D721Med (cell line): ENCODE measurements around the gene IPO13.
A peak's percentile ranks its signal among the peaks of the same experiment; 100 is the strongest.

Experiments
- DNase-seq: peaks from one replicate; pipeline ENCODE4 v3.0.0; 2011; ENCODE audit warnings: low spot score; ENCODE audit not compliant: insufficient read length
- FAIRE-seq: peaks from 2 replicates; lab custom pipeline; 2011; peaks lifted over from hg19 to GRCh38; lab: Jason Lieb, UNC
- TF ChIP-seq, protein P1 (sequence below): IDR thresholded peaks from 2 replicates; pipeline ENCODE4 v1.5.1; 2012; ENCODE audit warnings: mild to moderate bottlenecking, control low read depth; ENCODE audit not compliant: insufficient read depth; ENCODE audit errors: missing control alignments

Gene IPO13

DNA sequence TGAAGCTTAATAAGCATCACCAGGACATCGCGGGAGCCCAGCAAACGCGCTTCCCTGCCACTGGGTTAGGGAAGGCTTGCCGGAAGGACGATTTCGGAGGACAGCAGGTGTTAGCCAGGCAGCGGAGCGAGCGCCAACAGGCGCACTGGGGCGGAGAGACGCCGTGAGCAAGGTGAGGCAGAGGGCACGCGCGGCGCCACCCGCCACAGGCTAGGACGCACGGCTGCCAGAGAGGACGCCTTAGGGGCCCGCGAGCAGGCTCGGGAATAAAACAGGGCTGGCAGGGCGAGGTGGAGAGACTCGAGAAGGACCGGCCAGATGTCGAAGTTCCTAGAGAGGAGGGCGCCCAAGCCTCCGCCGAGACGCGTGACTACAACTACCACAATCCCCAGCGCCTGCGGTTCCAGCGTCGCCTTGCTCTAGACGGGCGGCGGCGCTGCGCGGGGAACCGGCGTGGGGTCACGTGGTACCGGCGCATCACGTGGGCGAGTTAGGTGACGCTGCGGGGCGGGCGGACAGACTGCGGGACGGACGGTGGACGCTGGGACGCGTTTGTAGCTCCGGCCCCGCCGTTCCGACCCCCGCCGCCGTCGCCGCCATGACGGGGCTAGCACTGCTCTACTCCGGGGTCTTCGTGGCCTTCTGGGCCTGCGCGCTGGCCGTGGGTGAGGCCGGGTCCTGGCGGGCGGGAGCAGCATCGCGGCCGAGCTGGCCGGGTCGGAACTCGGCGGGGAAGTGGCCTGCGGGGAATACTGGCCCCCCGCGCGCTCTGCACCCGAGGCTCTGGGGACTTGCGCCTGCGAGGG is 27.9 kb downstream of the IPO13 start, which contains the start of gene ATP6V0B:
Gene ATP6V0B, plus strand, starts transcription at position 518 of the 806 bp plus-strand sequence. Its CDS starts 81 bp downstream, at position 599.
- no peak for FAIRE-seq
- peak; percentile 99 for DNase-seq
- TF ChIP-seq, protein P1, sequence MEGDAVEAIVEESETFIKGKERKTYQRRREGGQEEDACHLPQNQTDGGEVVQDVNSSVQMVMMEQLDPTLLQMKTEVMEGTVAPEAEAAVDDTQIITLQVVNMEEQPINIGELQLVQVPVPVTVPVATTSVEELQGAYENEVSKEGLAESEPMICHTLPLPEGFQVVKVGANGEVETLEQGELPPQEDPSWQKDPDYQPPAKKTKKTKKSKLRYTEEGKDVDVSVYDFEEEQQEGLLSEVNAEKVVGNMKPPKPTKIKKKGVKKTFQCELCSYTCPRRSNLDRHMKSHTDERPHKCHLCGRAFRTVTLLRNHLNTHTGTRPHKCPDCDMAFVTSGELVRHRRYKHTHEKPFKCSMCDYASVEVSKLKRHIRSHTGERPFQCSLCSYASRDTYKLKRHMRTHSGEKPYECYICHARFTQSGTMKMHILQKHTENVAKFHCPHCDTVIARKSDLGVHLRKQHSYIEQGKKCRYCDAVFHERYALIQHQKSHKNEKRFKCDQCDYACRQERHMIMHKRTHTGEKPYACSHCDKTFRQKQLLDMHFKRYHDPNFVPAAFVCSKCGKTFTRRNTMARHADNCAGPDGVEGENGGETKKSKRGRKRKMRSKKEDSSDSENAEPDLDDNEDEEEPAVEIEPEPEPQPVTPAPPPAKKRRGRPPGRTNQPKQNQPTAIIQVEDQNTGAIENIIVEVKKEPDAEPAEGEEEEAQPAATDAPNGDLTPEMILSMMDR, result peak; percentile 1

DNA sequence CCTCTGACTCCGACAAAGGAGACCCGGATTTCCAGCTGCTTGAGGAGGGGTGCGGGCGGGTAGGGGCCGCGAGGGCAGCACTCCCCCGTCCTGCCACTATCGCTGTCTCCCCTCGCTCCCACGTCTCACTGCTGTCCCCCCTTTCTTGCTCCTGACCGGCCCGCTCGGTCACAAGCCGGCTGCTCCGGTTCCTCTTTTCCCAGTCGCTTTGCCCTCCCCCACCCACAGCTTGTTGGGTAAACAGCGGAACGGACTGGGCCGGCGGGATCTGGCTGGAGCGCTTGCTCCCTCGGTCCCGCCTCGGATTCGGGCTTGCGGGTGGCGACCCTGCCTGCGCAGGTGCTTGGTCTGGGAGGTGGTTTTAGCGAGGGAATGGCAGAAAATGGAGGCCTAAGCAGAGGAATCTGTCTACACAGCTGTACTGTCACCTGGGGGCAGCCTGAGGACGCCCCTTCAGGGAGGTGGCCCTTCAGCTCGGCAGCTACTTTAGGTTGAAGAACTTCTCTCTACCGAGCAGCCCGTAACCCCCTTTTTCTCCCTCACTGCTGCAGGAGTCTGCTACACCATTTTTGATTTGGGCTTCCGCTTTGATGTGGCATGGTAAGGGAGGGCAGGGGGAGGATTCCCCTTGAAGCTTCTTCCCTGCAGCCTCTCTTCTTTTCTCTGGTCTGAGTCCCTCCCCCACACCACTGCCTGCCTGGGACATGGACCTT is 28.7 kb downstream of the IPO13 start:
- DNase-seq (no peak), FAIRE-seq (no peak)

DNA sequence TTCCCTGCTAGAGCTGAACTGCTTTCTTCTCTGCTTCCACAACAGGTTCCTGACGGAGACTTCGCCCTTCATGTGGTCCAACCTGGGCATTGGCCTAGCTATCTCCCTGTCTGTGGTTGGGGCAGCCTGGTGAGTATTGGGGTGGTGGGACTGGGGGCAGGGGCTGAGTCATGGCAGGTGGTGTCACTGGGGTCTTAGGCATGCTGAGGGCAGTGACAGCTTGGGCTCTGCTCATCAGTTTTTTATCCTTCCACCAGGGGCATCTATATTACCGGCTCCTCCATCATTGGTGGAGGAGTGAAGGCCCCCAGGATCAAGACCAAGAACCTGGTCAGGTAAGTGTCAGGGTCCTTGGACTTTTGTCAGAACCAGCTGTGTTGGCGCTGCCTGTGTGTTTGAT is 29.3 kb downstream of the IPO13 start:
- DNase-seq (no peak), FAIRE-seq (no peak)
- TF ChIP-seq, protein P1, result no peak

More for the DNA sequence above, 28.7 kb downstream of the IPO13 start:
- TF ChIP-seq, protein P1, result no peak

DNA sequence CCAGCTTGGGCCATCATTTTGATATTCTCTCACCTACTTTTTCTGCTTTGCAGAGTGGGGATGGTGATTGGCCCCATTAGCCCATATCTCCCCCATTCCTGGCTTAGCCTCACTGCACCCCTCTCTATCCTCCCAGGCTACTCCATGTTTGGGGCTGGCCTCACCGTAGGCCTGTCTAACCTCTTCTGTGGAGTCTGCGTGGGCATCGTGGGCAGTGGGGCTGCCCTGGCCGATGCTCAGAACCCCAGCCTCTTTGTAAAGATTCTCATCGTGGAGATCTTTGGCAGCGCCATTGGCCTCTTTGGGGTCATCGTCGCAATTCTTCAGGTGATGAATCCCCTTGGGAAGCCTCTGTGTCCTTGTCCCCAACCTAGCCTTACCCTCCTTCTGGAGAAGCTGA is 30.1 kb downstream of the IPO13 start:
- FAIRE-seq (no peak), DNase-seq (no peak)
- TF ChIP-seq, protein P1, result no peak

DNA sequence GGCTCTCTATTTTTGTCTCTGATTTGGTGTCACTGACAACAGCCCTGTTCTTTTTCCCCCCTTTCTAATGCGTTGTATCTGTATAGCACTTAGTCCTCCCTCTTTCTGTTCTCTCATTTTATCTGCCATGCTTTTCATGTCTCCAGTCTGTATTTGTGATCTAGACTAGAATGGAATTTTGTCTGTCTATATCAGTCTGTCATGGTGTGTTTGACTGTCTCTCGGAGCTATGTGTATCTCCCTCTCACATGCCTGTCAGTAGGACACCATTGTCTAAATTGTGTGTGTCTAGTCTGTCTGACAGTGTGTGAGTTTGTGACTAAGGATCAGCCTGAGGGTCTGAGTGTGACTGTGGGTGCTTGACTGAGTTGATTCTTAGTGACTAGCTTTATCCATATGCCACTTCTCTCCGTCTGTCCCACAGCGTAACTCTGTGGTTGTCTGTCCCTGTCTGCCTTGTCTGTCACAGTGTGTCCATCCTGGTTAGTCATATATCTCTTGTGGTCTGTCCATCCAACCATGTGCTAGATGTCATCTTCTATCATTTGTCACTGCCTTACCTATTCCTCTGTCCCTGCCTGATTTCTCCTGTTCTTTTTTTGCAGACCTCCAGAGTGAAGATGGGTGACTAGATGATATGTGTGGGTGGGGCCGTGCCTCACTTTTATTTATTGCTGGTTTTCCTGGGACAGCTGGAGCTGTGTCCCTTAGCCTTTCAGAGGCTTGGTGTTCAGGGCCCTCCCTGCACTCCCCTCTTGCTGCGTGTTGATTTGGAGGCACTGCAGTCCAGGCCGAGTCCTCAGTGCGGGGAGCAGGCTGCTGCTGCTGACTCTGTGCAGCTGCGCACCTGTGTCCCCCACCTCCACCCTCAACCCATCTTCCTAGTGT is 30.9 kb downstream of the IPO13 start:
- FAIRE-seq, result no peak
- no peak for DNase-seq
- TF ChIP-seq, protein P1, result no peak

DNA sequence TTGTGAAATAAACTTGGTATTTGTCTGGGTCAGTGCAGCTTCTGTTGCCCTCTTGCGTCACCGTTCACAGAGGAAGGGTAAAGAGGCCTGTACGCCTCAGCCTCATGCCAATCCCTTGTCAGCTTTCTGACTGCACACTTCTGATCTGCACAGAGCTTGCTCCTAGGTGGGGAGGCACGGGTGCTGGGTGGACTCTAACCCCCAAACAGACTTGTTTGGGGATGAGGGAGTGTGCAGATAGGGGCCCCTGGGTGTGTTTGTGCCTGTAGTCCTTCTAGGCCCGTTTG is 31.5 kb downstream of the IPO13 start:
- TF ChIP-seq, protein P1, result no peak
- FAIRE-seq (no peak), DNase-seq (no peak)
